SK-N-SH (cell line): ENCODE results near the gene COL4A2. TPM values are rescaled to one million over a fixed set of nuclear protein-coding genes. Genes with fewer than 3 reads are reported as not detected.

Experiments used
- CTCF ChIA-PET: fragments of 300-600, 350-600 bp; formaldehyde crosslinking; extraction: SDS; loops from one replicate; lab custom pipeline; 2021; lab: Yijun Ruan, JAX
- POLR2A ChIA-PET: fragments of 350-600 bp; sonication (Branson Sonifier 250); formaldehyde crosslinking; extraction: SDS; loops from one replicate; lab custom pipeline; 2020; ENCODE audit warnings: antibody characterized with exemption, inconsistent platforms; lab: Yijun Ruan, JAX
- DNase-seq: peaks from one replicate; pipeline ENCODE4 v3.0.0; 2012
- H2AFZ ChIP-seq: fragments of 200-600 bp; sonication (generic); 2 replicates; pipeline ENCODE4 v1.8.1; 2016; ENCODE audit warnings: antibody characterized with exemption, mild to moderate bottlenecking, low read depth
- H3F3A ChIP-seq: fragments of 200-600 bp; sonication (generic); replicated peaks from 2 replicates; pipeline ENCODE3; 2016; ENCODE audit warnings: antibody characterized with exemption, mild to moderate bottlenecking; ENCODE audit not compliant: insufficient read depth
- H3K27ac ChIP-seq, 2 experiments: fragments of 200-500 bp in 1 of 2; fragments of 200-600 bp in 1 of 2; sonication (Bioruptor generic) in 1 of 2; sonication (generic), shearing (Covaris generic) in 1 of 2; 2 replicates each; pipeline versions ENCODE4 v1.5.1 to v1.6.1; 2014 to 2016; ENCODE audit warnings: low read depth in 2 of 2, inconsistent platforms in 1 of 2, low read length in 1 of 2, mild to moderate bottlenecking in 1 of 2, mixed read lengths in 1 of 2
- H3K27me3 ChIP-seq: fragments of 200-600 bp; sonication (generic), shearing (Covaris generic); 2 replicates; pipeline ENCODE4 v1.6.1; 2016; ENCODE audit warnings: mixed run types; ENCODE audit not compliant: insufficient read depth
- H3K36me3 ChIP-seq, 2 experiments: fragments of 200-500 bp in 1 of 2; fragments of 200-600 bp in 1 of 2; sonication (Bioruptor generic) in 1 of 2; sonication (generic) in 1 of 2; replicated peaks in 1 of 2; 2 replicates each; pipeline versions ENCODE3 to v1.5.1; 2014 to 2016; ENCODE audit warnings: low read length in 1 of 2, mild to moderate bottlenecking in 1 of 2; ENCODE audit not compliant: insufficient read depth in 2 of 2, control insufficient read depth in 1 of 2
- H3K4me1 ChIP-seq, 2 experiments: fragments of 200-500 bp in 1 of 2; fragments of 200-600 bp in 1 of 2; sonication (Bioruptor generic) in 1 of 2; sonication (generic), shearing (Covaris generic) in 1 of 2; 2 replicates each; pipeline versions ENCODE4 v1.5.1 to v1.6.1; 2014 to 2016; ENCODE audit warnings: low read depth in 1 of 2, low read length in 1 of 2, mixed run types in 1 of 2; ENCODE audit not compliant: insufficient read depth in 2 of 2, control insufficient read depth in 1 of 2
- H3K4me2 ChIP-seq: fragments of 200-600 bp; sonication (generic), shearing (Covaris generic); 2 replicates; pipeline ENCODE4 v1.6.1; 2017; ENCODE audit warnings: mixed run types
- H3K4me3 ChIP-seq, 2 experiments: fragments of 200-500 bp in 1 of 2; fragments of 200-600 bp in 1 of 2; sonication (Bioruptor generic) in 1 of 2; sonication (generic), shearing (Covaris generic) in 1 of 2; 2 replicates each; pipeline versions ENCODE4 v1.5.1 to v1.8.1; 2014 to 2016; ENCODE audit warnings: low read depth in 2 of 2, inconsistent platforms in 1 of 2, low read length in 1 of 2, mild to moderate bottlenecking in 1 of 2, mixed read lengths in 1 of 2, moderate library complexity in 1 of 2
- H3K79me2 ChIP-seq: fragments of 200-600 bp; sonication (generic); 2 replicates; pipeline ENCODE4 v1.8.1; 2017; ENCODE audit warnings: mild to moderate bottlenecking; ENCODE audit not compliant: insufficient read depth
- H3K9ac ChIP-seq: fragments of 200-600 bp; sonication (generic); 2 replicates; pipeline ENCODE4 v1.6.1; 2017; ENCODE audit warnings: mixed run types
- H3K9me2 ChIP-seq: fragments of 200-600 bp; sonication (generic); 2 replicates; pipeline ENCODE4 v1.6.1; 2017; ENCODE audit warnings: mixed run types
- H3K9me3 ChIP-seq: fragments of 200-600 bp; sonication (generic); 2 replicates; pipeline ENCODE4 v1.6.1; 2017; ENCODE audit warnings: mixed run types, mild to moderate bottlenecking, moderate library complexity
- H4K20me1 ChIP-seq: fragments of 200-600 bp; sonication (generic); 2 replicates; pipeline ENCODE4 v1.6.1; 2017; ENCODE audit warnings: mild to moderate bottlenecking, mixed run types; ENCODE audit not compliant: insufficient read depth
- CHD2 ChIP-seq: fragments of 150-350 bp; IDR thresholded peaks from 2 replicates; pipeline ENCODE4 v1.6.1; 2018; ENCODE audit warnings: low read length; ENCODE audit not compliant: partially characterized antibody
- EP300 ChIP-seq, 2 experiments: IDR thresholded peaks; 2 replicates each; pipeline versions ENCODE4 v1.4.0 to v1.6.1; 2012; ENCODE audit warnings: borderline replicate concordance in 1 of 2, low read depth in 1 of 2, low read length in 1 of 2
- FOXJ3 ChIP-seq: sonication (generic); formaldehyde crosslinking; IDR thresholded peaks from 2 replicates; pipeline ENCODE4 v1.5.1; 2020; ENCODE audit warnings: mild to moderate bottlenecking, missing genetic modification reagents
- FOXM1 ChIP-seq: IDR thresholded peaks from 2 replicates; pipeline ENCODE4 v1.4.0; 2012; ENCODE audit warnings: low read depth, mild to moderate bottlenecking
- GATA2 ChIP-seq: sonication (generic); formaldehyde crosslinking; IDR thresholded peaks from 2 replicates; pipeline ENCODE4 v1.5.0; 2020; ENCODE audit warnings: mild to moderate bottlenecking, missing genetic modification reagents
- JUND ChIP-seq: IDR thresholded peaks from 2 replicates; pipeline ENCODE4 v1.4.0; 2012
- MEF2A ChIP-seq: IDR thresholded peaks from 2 replicates; pipeline ENCODE4 v1.4.0; 2012; ENCODE audit warnings: low read depth, borderline replicate concordance
- MXI1 ChIP-seq: IDR thresholded peaks from 2 replicates; pipeline ENCODE4 v1.6.1; 2012; ENCODE audit warnings: mild to moderate bottlenecking, low read depth, low read length, improper control_type of control experiment
- NRF1 ChIP-seq: IDR thresholded peaks from 2 replicates; pipeline ENCODE4 v1.6.1; 2012; ENCODE audit warnings: low read depth, mild to moderate bottlenecking, low read length
- RAD21 ChIP-seq: IDR thresholded peaks from 2 replicates; pipeline ENCODE4 v1.6.1; 2012; ENCODE audit warnings: mild to moderate bottlenecking, low read length
- RXRA ChIP-seq: IDR thresholded peaks from 2 replicates; pipeline ENCODE4 v1.4.0; 2012; ENCODE audit warnings: low read depth, mild to moderate bottlenecking, borderline replicate concordance
- SIN3A ChIP-seq: IDR thresholded peaks from 2 replicates; pipeline ENCODE4 v1.6.1; 2012; ENCODE audit warnings: low read depth, mild to moderate bottlenecking, low read length, moderate library complexity, borderline replicate concordance
- TCF12 ChIP-seq: IDR thresholded peaks from 2 replicates; pipeline ENCODE4 v1.4.0; 2012
- WGBS: methylation state at CpG from one replicate; pipeline ENCODE4 v1.1.6; 2017; ENCODE audit warnings: low lambda C conversion rate; 5-methylcytosine and 5-hydroxymethylcytosine counted together
- polyA plus RNA-seq, 3 experiments: library from polyadenylated mRNA; depleted of rRNA; stranded (reverse); fragments of >200 nt; gene quantifications; 2 replicates each; pipeline ENCODE4 v1.2.3, GENCODE V29; 2012
- TF ChIP-seq, protein P1 (sequence below): fragments of 150-350 bp; IDR thresholded peaks from 2 replicates; pipeline ENCODE4 v1.6.1; 2016; ENCODE audit warnings: mild to moderate bottlenecking, low read depth, low read length
- TF ChIP-seq, protein P2 (sequence below): fragments of 150-350 bp; IDR thresholded peaks from 2 replicates; pipeline ENCODE4 v1.6.1; 2017; ENCODE audit warnings: antibody characterized with exemption, low read length, low read depth, borderline replicate concordance
- TF ChIP-seq, protein P3 (sequence below): IDR thresholded peaks from 2 replicates; pipeline ENCODE4 v1.4.0; 2012; ENCODE audit warnings: low read depth
- TF ChIP-seq, protein P4 (sequence below): IDR thresholded peaks from 2 replicates; pipeline ENCODE4 v1.4.0; 2012; ENCODE audit warnings: low read depth, borderline replicate concordance

Gene COL4A2
- polyA plus RNA-seq, 1 of the 3 experiments (the other 2 are of a cell fraction): 137 TPM

DNA sequence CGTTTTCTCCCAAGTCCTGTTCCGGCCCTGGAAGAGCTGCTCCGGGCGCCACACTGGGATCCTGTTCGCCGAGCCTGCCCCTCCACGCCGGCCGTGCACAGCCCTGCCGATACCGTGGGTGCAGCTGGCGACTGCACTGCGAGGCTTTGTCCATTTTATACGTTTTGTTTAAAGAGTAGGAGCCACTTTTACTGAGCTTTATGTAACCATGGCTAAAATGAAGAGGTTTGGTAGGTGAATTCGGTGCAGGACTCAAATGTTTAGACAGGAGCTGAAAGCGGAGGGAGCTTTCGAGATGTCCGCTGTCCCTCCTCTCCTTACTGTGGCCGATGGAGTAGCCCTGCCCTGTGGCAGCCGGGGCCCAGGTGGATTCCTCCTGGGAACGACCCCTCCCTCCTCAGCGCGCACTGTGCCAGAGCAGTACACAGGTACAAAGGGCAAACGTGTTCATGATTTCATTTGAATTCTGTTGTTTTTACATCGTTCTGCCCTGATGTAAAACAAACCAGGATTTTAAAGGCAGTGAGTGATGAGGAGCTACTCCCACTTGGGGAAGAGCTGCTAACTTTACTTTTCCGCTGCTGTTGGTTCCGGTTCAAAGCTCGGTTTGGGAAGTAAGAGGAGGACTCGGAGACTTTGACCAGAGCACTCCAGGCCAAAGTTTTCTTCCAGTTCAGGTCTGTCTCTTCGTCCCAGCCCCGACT, 1.7 kb downstream of the COL4A2 start:
- peaks cover 33 to 42% of the 10 kb centered on the region in 2 experiments for H3K4me1 ChIP-seq
- H3F3A ChIP-seq: peaks cover 10% of the 10 kb centered on the region
- H3K9me2 ChIP-seq: no peaks in the 10 kb centered on the region
- H3K27ac ChIP-seq: peak overlapping the region in 1 of 2 experiments; percentile 66; a peak in 1 of 4 replicates
- H3K79me2 ChIP-seq: peaks cover 95% of the 10 kb centered on the region
- H3K27me3 ChIP-seq: no peaks in the 10 kb centered on the region
- no peaks in the 10 kb centered on the region for H3K9me3 ChIP-seq
- POLR2A ChIA-PET: interaction anchor here (0.8 to 1.3 kb wide), 2 partner anchors 63 to 123 kb away, joined by 4 read pairs; no protein-coding TSS in a partner anchor
- H2AFZ ChIP-seq: no peak overlapping the region
- H4K20me1 ChIP-seq: peaks cover 2% of the 10 kb centered on the region; the same call in 1 of the 2 replicates
- peak; percentile 66 for DNase-seq
- peak overlapping the region; percentile 98 for H3K4me2 ChIP-seq
- peak overlapping the region; percentile 88 for H3K9ac ChIP-seq
- peaks cover 2 to 16% of the 10 kb centered on the region in 2 experiments for H3K36me3 ChIP-seq
- H3K4me3 ChIP-seq: peak overlapping the region; percentile 80 to 95
- TF ChIP-seq MEF2A (no peak), RAD21 (peak; percentile 4; the same call in 1 of the 2 replicates)
- CTCF ChIA-PET: interaction anchor here (0.6 to 2.2 kb wide), 10 partner anchors 14 to 147 kb away, joined by 3 to 7 read pairs (median 4); no protein-coding TSS in a partner anchor
- WGBS: 70% methylated on average over 30 of the region's 31 CpGs

DNA sequence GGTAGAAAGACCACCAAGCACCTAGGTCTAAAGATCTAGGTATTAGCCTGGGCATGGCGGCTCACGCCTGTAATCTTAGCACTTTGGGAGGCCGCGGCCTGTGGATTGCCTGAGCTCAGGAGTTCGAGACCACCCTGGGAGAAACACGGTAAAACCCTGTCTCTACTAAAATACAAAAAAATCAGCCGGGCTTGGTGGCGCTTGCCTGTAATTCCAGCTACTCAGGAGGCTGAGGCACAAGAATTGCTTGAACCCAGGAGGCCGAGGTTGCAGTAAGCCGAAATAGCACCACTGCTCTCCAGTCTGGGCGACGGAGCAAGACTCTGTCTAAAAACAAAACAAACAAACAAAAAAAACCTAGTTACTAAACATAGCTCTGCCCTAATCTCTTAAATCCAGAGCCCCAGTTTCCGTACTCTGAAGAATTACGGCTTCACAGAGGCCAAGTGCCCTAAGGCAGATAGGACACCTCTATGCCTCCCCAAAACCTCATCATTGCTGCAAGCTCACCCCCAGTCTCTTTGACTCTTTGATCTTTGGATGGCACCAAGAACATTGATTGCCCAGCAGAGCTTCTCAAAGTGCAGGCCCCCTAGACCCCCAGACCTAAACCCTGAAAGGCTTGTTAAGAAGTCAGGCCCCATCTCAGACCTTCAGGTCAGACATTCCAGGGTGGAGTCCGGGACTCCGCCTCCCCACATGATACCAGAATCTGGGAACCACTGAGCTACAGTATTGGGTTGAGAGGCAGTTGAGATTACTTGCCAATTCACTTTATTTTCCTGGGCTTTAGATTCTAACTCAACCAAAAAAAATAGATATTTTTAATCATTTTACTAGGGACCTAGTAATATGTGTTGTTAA, 2.8 kb downstream of the COL4A2 start:
- no peak for DNase-seq
- Histone ChIP-seq H3K9me3 (no peaks in the 10 kb centered on the region), H3K4me3 (peak overlapping the region in 1 of 2 experiments; percentile 95; a peak in 1 of 4 replicates), H3K27ac (no peak overlapping the region), H3K4me1 (peaks cover 30 to 33% of the 10 kb centered on the region in 2 experiments), H3K9me2 (no peaks in the 10 kb centered on the region), H3K9ac (no peak overlapping the region), H3K36me3 (peaks cover 2 to 16% of the 10 kb centered on the region in 2 experiments), H3F3A (peaks cover 10% of the 10 kb centered on the region), H3K79me2 (peaks cover 95% of the 10 kb centered on the region)
- POLR2A ChIA-PET: no interaction called here
- no peak for TF ChIP-seq TCF12
- no peak for TF ChIP-seq FOXM1
- no peak for TF ChIP-seq MEF2A
- no peak for TF ChIP-seq SIN3A
- TF ChIP-seq CHD2: no peak
- TF ChIP-seq FOXJ3 (CRISPR knock-in tag): no peak
- no peak for TF ChIP-seq JUND
- TF ChIP-seq, protein P1, sequence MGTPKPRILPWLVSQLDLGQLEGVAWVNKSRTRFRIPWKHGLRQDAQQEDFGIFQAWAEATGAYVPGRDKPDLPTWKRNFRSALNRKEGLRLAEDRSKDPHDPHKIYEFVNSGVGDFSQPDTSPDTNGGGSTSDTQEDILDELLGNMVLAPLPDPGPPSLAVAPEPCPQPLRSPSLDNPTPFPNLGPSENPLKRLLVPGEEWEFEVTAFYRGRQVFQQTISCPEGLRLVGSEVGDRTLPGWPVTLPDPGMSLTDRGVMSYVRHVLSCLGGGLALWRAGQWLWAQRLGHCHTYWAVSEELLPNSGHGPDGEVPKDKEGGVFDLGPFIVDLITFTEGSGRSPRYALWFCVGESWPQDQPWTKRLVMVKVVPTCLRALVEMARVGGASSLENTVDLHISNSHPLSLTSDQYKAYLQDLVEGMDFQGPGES: no peak
- TF ChIP-seq EP300 (IDR thresholded peaks at IDR 0.05; ENCODE audit: borderline replicate concordance in 1 of 2, low read depth in 1 of 2, low read length in 1 of 2): no peak
- TF ChIP-seq NRF1: no peak
- no peak for TF ChIP-seq MXI1
- TF ChIP-seq, protein P2, sequence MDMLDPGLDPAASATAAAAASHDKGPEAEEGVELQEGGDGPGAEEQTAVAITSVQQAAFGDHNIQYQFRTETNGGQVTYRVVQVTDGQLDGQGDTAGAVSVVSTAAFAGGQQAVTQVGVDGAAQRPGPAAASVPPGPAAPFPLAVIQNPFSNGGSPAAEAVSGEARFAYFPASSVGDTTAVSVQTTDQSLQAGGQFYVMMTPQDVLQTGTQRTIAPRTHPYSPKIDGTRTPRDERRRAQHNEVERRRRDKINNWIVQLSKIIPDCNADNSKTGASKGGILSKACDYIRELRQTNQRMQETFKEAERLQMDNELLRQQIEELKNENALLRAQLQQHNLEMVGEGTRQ: no peak
- TF ChIP-seq GATA2 (CRISPR knock-in tag): no peak
- TF ChIP-seq, protein P3, sequence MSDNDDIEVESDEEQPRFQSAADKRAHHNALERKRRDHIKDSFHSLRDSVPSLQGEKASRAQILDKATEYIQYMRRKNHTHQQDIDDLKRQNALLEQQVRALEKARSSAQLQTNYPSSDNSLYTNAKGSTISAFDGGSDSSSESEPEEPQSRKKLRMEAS: no peak
- TF ChIP-seq RXRA: no peak
- TF ChIP-seq, protein P4, sequence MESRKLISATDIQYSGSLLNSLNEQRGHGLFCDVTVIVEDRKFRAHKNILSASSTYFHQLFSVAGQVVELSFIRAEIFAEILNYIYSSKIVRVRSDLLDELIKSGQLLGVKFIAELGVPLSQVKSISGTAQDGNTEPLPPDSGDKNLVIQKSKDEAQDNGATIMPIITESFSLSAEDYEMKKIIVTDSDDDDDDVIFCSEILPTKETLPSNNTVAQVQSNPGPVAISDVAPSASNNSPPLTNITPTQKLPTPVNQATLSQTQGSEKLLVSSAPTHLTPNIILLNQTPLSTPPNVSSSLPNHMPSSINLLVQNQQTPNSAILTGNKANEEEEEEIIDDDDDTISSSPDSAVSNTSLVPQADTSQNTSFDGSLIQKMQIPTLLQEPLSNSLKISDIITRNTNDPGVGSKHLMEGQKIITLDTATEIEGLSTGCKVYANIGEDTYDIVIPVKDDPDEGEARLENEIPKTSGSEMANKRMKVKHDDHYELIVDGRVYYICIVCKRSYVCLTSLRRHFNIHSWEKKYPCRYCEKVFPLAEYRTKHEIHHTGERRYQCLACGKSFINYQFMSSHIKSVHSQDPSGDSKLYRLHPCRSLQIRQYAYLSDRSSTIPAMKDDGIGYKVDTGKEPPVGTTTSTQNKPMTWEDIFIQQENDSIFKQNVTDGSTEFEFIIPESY: no peak
- TF ChIP-seq, all 33 proteins: peak for 0
- no peaks in the 10 kb centered on the region for H4K20me1 ChIP-seq
- H3K27me3 ChIP-seq: no peaks in the 10 kb centered on the region
- CTCF ChIA-PET: interaction anchor here (0.6 to 2.2 kb wide), 5 partner anchors 13 to 109 kb away, joined by 3 to 7 read pairs (median 4); no protein-coding TSS in a partner anchor
- H3K4me2 ChIP-seq: peak overlapping the region; percentile 98; the same call in 1 of the 2 replicates
- no peak overlapping the region for H2AFZ ChIP-seq
- 89% methylated on average over 16 of the region's 16 CpGs for WGBS
